Activated B cell treated with CpG ODN at 0.5 μM for 24 hours (primary cell): ENCODE data around the gene GPNMB. TPM values are rescaled to one million over a fixed set of nuclear protein-coding genes. Genes with fewer than 3 reads are reported as not detected.

Source experiments
- ATAC-seq: fragments of 200-7000 bp; cut with Tn5 transposase; one replicate; pipeline ENCODE4 v1.10.0; 2021; ENCODE audit warnings: low read depth, mild to moderate bottlenecking, moderate library complexity
- CTCF ChIA-PET: fragments of 350-600 bp; sonication (Branson Sonifier 250); formaldehyde crosslinking; loops from one replicate; lab custom pipeline; 2021; ENCODE audit warnings: antibody characterized with exemption; lab: Charles Lee
- POLR2A ChIA-PET: fragments of 350-600 bp; sonication (Branson Sonifier 250); formaldehyde crosslinking; loops from one replicate; lab custom pipeline; 2021; ENCODE audit warnings: antibody characterized with exemption; lab: Charles Lee
- DNase-seq: peaks from one replicate; pipeline ENCODE4 v3.0.0; 2022
- H3K27ac Mint-ChIP-seq: one replicate; pipeline ENCODE4 v1.8.0; 2020; ENCODE audit warnings: mixed read lengths
- H3K27me3 Mint-ChIP-seq: one replicate; pipeline ENCODE4 v1.8.0; 2021; ENCODE audit warnings: mixed read lengths
- H3K36me3 Mint-ChIP-seq: one replicate; pipeline ENCODE4 v1.8.0; 2021; ENCODE audit warnings: low read depth, mixed read lengths
- H3K4me1 Mint-ChIP-seq: one replicate; pipeline ENCODE4 v1.8.0; 2021; ENCODE audit warnings: mixed read lengths
- H3K4me3 Mint-ChIP-seq: one replicate; pipeline ENCODE4 v1.8.0; 2020; ENCODE audit warnings: mild to moderate bottlenecking, mixed read lengths
- H3K9me3 Mint-ChIP-seq: one replicate; pipeline ENCODE4 v1.8.0; 2020; ENCODE audit warnings: mixed read lengths
- CTCF ChIP-seq: fragments of 200-600 bp; IDR thresholded peaks from one replicate; pipeline ENCODE4 v1.8.0; 2022; ENCODE audit warnings: antibody characterized with exemption, mild to moderate bottlenecking
- intact Hi-C: fragments of 100-400 bp; cut with micrococcal nuclease; formaldehyde crosslinking; loops from one replicate; pipeline ENCODE4 v1.15.1; 2024
- total RNA-seq: library from RNA; stranded (reverse); gene quantifications from 2 replicates; pipeline ENCODE4 v1.2.3, GENCODE V29; 2022

The GPNMB gene
- total RNA-seq, 1 donor from 2014 or later, result 1.1 TPM

- no peak for TF ChIP-seq CTCF
- Mint-ChIP-seq H3K9me3 (peaks cover 5% of the 10 kb centered on the region), H3K4me3 (no peak overlapping the region), H3K36me3 (no peaks in the 10 kb centered on the region), H3K27me3 (no peaks in the 10 kb centered on the region), H3K4me1 (no peaks in the 10 kb centered on the region), H3K27ac (no peak overlapping the region)
- intact Hi-C loops, result no loop called here
- ChIA-PET POLR2A (no interaction called here), CTCF (no interaction called here)
- no peak for DNase-seq
- ATAC-seq, result no peak
Measured at GRCh38 chr7:23267357-23267756, 20.8 kb downstream of the GPNMB start.

GRCh38 chr7:23268167-23268566 lies 21.6 kb downstream of the GPNMB start:
- ATAC-seq (no peak), DNase-seq (no peak)
- H3K9me3 Mint-ChIP-seq, result peaks cover 5% of the 10 kb centered on the region
- ChIA-PET CTCF (interaction anchor here (0.9 kb wide), 1 partner anchor 195 kb away, joined by 4 read pairs; no protein-coding TSS in a partner anchor), POLR2A (no interaction called here)
- TF ChIP-seq CTCF, result no peak
- H3K36me3 Mint-ChIP-seq, result no peaks in the 10 kb centered on the region
- H3K4me3 Mint-ChIP-seq, result no peak overlapping the region
- H3K27ac Mint-ChIP-seq, result no peak overlapping the region
- H3K27me3 Mint-ChIP-seq, result no peaks in the 10 kb centered on the region
- intact Hi-C loops, result no loop called here
- peaks cover 4% of the 10 kb centered on the region for H3K4me1 Mint-ChIP-seq

GRCh38 chr7:23268746-23269145 lies 22.2 kb downstream of the GPNMB start:
- intact Hi-C loops, result no loop called here
- DNase-seq (no peak), ATAC-seq (no peak)
- POLR2A ChIA-PET, result interaction anchor here (0.6 kb wide), 1 partner anchor 349 kb away, joined by 4 read pairs; no protein-coding TSS in a partner anchor
- peaks cover 5% of the 10 kb centered on the region for H3K9me3 Mint-ChIP-seq
- CTCF ChIA-PET, result interaction anchor here (0.9 kb wide), 1 partner anchor 195 kb away, joined by 4 read pairs; no protein-coding TSS in a partner anchor
- H3K4me3 Mint-ChIP-seq, result no peak overlapping the region
- H3K27me3 Mint-ChIP-seq, result no peaks in the 10 kb centered on the region
- no peaks in the 10 kb centered on the region for H3K36me3 Mint-ChIP-seq
- no peak for TF ChIP-seq CTCF
- no peak overlapping the region for H3K27ac Mint-ChIP-seq
- H3K4me1 Mint-ChIP-seq, result peaks cover 8% of the 10 kb centered on the region

- H3K27ac Mint-ChIP-seq, result no peak overlapping the region
- no peak for ATAC-seq
Measured at GRCh38 chr7:23272275-23272674, 25.7 kb downstream of the GPNMB start.

More at GRCh38 chr7:23272275-23272674, 25.7 kb downstream of the GPNMB start:
- DNase-seq, result no peak
- Mint-ChIP-seq H3K4me3 (no peak overlapping the region), H3K9me3 (peaks cover 3% of the 10 kb centered on the region), H3K4me1 (peaks cover 8% of the 10 kb centered on the region), H3K27me3 (no peaks in the 10 kb centered on the region), H3K36me3 (no peaks in the 10 kb centered on the region)
- TF ChIP-seq CTCF, result no peak
- intact Hi-C loops, result loop anchor here (5.0 kb wide), 2 partner anchors 260 to 750 kb away; partner anchors contain the start of gene TRA2A
- ChIA-PET CTCF (interaction anchor here (0.6 to 2.3 kb wide), 17 partner anchors 9 to 1110 kb away, joined by 3 to 23 read pairs (median 5); partner anchors contain the start of gene STK31), POLR2A (interaction anchor here (1.3 kb wide), 1 partner anchor 27 kb away, joined by 5 read pairs; the partner anchor contains the start of gene MALSU1)
